HG02840 (cell line): Measurements from ENCODE around the gene LCN15.
"Not testable (repeated sequence)": the region's sequence is repeated elsewhere in the genome, so short reads cannot be mapped to it uniquely, and the experiment has no call there.

Source experiments
- ATAC-seq: cut with Tn5 transposase; IDR thresholded peaks from one replicate; pipeline ENCODE4 v1.9.1; 2021; ENCODE audit warnings: mild to moderate bottlenecking, moderate library complexity, moderate number of reproducible peaks; ENCODE audit not compliant: unreplicated experiment, low FRiP score

The LCN15 gene

DNA sequence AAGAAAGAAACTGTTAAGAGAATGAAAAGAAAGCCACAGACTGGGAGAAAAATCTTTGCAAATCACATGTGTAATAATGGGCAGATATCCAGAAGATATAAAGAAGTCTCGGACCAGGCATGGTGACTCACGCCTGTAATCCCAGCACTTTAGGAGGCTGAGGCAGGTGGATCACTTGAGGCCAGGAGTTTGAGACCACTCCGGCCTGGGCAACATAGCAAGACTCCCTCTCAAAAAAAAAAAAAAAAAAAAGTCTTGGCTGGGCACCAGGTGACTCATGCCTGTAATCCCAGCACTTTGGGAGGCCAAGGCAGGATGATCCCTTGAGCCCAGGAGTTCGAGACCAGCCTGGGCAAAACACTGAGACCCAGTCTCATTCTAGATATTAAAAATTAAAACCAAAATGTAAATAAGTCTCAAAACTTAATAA is 53.1 kb downstream of the LCN15 start:
- not testable (repeated sequence) for ATAC-seq

DNA sequence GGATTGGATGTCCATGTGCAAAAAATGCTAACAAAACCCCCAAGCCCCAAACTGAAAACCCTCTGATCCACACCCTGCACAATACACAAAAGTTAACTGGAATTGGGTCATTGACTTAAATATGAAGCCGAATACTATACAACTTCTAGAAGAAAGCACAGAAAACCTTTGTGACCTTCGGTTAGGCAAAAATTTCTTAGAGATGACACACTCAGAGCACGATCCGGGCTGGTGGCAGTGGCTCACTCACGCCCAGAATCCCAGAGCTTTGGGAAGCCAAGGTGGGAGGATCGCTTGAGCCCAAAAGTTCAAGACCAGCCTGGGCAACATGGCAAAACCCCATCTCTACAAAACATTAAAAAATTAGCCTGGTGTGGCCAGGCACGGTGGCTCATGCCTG is 53.8 kb downstream of the LCN15 start:
- no peak for ATAC-seq
